Left ventricle myocardium inferior (tissue), 1 donor: ENCODE data around the gene FAM72C. TPM values are rescaled to one million over a fixed set of nuclear protein-coding genes. Genes with fewer than 3 reads are reported as not detected.
"Not testable (repeated sequence)": the region's sequence is repeated elsewhere in the genome, so short reads cannot be mapped to it uniquely, and the experiment has no call there.

Experiments
- DNase-seq: peaks from one replicate; pipeline ENCODE4 v3.0.0-alpha.2; 2020
- H3K27ac ChIP-seq: fragments of 200-600 bp; replicated peaks from 2 replicates; pipeline ENCODE4 v1.8.0; 2021
- H3K27me3 ChIP-seq: fragments of 200-600 bp; 2 replicates; pipeline ENCODE4 v1.8.0; 2021; ENCODE audit warnings: low read depth
- H3K36me3 ChIP-seq: fragments of 200-600 bp; 2 replicates; pipeline ENCODE4 v1.8.0; 2021
- H3K4me1 ChIP-seq: fragments of 200-600 bp; 2 replicates; pipeline ENCODE4 v1.8.0; 2021
- H3K4me3 ChIP-seq: fragments of 200-600 bp; 2 replicates; pipeline ENCODE4 v1.8.0; 2021; ENCODE audit warnings: mild to moderate bottlenecking, moderate library complexity
- H3K9me3 ChIP-seq: fragments of 200-600 bp; replicated peaks from 2 replicates; pipeline ENCODE4 v1.8.0; 2021
- intact Hi-C: fragments of 100-400 bp; cut with micrococcal nuclease; formaldehyde crosslinking; loops from one replicate; pipeline ENCODE4 v1.11.0; 2022
- long read RNA-seq: library from polyadenylated mRNA; unstranded; transcript quantifications from one replicate; pipeline ENCODE4 v2.0.0, GENCODE V29; 2021
- total RNA-seq: library from RNA; stranded (reverse); fragmentation: NEBNext Ultra II Directional; extraction: Animal tissue kit (Norgen Biotek cat#: 25700); gene quantifications from one replicate; pipeline ENCODE4 v1.2.1, GENCODE V29; 2021
- donor health status: DM: no; HTN: yes; CAD: no; lungs with severe emphysema.

The FAM72C gene
- not detected for total RNA-seq
- long read RNA-seq = 0 reads

DNA sequence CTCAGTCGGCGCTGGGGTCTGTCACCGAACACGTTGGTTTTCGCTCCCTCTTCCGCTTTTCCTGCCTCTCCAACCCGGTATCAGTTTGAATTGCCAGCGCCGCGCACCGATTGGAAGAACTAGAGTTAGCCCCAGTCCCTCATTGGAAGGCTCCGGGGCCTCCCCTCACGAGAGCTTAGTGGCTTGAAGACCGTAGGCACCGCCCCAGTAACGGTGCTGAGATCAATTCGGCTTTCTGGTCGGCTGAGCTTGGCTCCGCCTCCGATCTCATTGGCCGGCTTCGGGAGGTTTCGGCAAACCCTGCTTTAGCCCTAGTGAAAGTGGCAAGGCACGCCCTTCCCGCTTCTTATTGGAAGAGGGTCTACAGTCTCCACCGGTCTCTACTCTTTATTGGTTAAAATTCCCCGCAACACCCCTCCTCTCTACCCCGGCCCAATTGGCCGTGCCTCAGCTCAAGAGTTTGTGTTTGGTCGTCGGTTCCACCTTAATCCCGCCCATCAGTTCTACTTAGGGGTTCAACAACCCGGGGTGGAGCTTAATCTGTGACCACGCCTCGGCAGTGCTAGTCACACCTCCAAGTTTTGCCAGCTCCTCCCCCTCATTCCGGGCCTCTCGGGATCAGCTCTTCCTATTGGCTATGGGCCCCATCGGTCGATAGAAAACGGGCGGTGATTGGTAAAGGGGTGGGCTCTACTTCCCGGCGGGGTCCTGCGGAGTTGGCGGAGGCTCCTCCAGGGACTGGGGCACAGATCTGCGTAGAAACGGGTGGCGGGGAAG is at the start of gene FAM72C:
Gene FAM72C, minus strand, starts transcription at position 63 of the 777 bp plus-strand sequence. CDS start 845 bp downstream, outside the sequence.
- H3K4me1 ChIP-seq, H3K27ac ChIP-seq, DNase-seq, H3K27me3 ChIP-seq, intact Hi-C loops, H3K36me3 ChIP-seq, H3K9me3 ChIP-seq, H3K4me3 ChIP-seq: not testable (repeated sequence)

- H3K27me3 ChIP-seq, H3K4me3 ChIP-seq, H3K9me3 ChIP-seq, H3K27ac ChIP-seq, H3K36me3 ChIP-seq, intact Hi-C loops, DNase-seq, H3K4me1 ChIP-seq: not testable (repeated sequence)
Observed at GRCh38 chr1:144020001-144020738, 48.4 kb upstream of the FAM72C start.

DNA sequence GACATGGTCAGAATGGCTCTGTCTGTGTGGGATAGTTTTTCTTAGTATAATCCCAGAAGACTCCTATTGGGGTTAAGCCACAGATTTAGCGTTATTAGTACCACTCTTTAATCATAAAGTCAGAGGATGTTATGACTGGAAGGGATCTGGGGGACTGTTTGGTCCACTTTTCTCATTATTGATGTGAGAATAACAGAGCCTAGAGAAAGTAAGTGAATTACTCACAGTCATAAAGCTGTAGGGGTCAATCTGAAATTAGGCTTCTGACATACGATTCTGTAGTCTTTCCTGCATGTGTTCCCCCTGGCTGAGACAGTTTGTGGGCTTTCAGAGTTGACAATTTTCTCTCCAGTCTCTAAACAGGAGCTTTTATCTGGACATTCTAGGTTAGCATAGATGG is 47.3 kb upstream of the FAM72C start:
- DNase-seq, H3K27ac ChIP-seq, H3K4me1 ChIP-seq, H3K4me3 ChIP-seq, H3K9me3 ChIP-seq, H3K27me3 ChIP-seq, intact Hi-C loops, H3K36me3 ChIP-seq: not testable (repeated sequence)

DNA sequence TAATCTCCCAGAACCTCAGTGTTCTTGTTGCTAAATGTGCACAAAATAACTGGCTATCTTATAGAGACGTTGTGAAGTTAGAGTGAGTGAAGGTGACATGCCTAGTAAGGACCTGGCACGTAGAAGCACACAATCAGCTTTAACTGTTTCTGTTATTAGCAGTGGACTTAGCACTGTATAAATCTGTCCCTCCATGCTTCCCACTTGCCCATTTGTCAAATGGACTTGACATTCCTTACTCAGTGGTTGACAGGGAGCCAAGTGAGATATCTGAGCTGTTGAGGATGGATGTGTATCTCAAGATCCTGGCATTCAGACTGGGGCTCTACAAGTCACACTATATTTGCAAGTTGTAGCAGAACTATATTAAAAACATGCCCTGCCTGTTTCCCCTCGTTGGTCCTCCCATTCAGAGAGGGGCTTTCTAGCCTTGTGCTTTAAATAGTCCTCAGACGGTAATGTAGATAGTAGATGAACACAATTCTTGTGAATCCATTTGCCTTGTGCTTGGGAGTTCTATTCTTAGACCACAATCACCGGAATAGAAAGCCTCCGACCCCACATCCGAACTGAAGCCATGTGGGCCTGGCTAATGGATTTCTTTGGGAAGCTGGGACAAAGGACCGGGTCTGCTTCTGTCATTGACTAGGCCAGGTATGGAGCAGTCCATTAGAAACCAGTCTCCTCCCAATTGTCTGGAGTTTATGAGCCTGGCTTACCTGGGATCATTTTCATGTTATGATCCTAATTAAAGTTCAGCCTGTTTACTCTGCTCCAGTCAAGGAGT is 43.6 kb upstream of the FAM72C start:
- H3K36me3 ChIP-seq, DNase-seq, intact Hi-C loops, H3K27ac ChIP-seq, H3K9me3 ChIP-seq, H3K4me1 ChIP-seq, H3K27me3 ChIP-seq, H3K4me3 ChIP-seq: not testable (repeated sequence)

GRCh38 chr1:144014528-144014927 is 42.7 kb upstream of the FAM72C start:
- DNase-seq, H3K4me1 ChIP-seq, H3K36me3 ChIP-seq, H3K27me3 ChIP-seq, H3K4me3 ChIP-seq, H3K9me3 ChIP-seq, H3K27ac ChIP-seq, intact Hi-C loops: not testable (repeated sequence)

GRCh38 chr1:144014121-144014520 is 42.3 kb upstream of the FAM72C start:
- H3K4me3 ChIP-seq, H3K9me3 ChIP-seq, intact Hi-C loops, H3K27ac ChIP-seq, H3K4me1 ChIP-seq, H3K36me3 ChIP-seq, H3K27me3 ChIP-seq, DNase-seq: not testable (repeated sequence)

- DNase-seq, intact Hi-C loops, H3K4me3 ChIP-seq, H3K27ac ChIP-seq, H3K9me3 ChIP-seq, H3K4me1 ChIP-seq, H3K36me3 ChIP-seq, H3K27me3 ChIP-seq: not testable (repeated sequence)
Observed at GRCh38 chr1:144012168-144012733, 40.5 kb upstream of the FAM72C start.

DNA sequence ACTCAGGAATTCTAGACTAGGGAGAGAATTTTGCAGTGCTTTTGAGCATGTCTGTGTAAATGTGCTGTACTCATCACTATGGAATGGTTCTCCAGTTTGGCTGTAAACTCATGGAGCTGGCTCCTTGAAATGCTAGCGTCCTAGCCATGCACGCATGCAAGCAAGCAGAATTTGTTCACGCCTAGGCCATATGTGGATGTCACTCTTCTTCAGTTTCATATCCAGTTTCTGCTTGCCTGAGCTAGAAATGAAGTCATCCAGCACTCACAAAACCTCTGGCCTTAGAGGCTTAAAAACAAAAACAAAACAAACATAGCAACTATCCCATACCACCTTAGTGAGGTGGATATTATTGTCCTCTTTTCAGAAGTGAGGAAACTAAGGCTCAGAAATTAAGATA is 37.6 kb upstream of the FAM72C start:
- H3K4me3 ChIP-seq, H3K27ac ChIP-seq, H3K4me1 ChIP-seq, H3K9me3 ChIP-seq, H3K27me3 ChIP-seq, H3K36me3 ChIP-seq, DNase-seq, intact Hi-C loops: not testable (repeated sequence)

DNA sequence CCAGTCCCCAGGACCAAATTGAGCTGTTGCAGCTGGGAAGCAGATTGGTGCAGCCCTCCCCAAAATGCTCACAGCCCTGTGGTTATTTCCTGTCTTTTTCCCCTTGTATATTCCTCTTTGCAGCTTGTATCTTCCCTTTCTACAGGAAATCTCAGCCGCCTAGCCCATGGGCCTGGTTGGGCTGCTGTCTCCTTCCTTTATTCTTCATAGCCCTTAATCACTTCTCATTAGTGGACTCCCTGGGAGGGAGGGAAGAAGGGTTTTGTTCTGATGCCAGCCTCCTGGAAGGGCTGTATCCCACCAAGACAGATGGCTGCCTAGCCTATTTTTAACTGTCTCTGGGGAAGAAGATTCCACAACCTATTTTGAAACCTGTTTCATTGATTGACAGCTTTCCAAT is 32.5 kb upstream of the FAM72C start:
- H3K36me3 ChIP-seq, H3K27me3 ChIP-seq, H3K27ac ChIP-seq, H3K4me1 ChIP-seq, intact Hi-C loops, H3K4me3 ChIP-seq, DNase-seq, H3K9me3 ChIP-seq: not testable (repeated sequence)

DNA sequence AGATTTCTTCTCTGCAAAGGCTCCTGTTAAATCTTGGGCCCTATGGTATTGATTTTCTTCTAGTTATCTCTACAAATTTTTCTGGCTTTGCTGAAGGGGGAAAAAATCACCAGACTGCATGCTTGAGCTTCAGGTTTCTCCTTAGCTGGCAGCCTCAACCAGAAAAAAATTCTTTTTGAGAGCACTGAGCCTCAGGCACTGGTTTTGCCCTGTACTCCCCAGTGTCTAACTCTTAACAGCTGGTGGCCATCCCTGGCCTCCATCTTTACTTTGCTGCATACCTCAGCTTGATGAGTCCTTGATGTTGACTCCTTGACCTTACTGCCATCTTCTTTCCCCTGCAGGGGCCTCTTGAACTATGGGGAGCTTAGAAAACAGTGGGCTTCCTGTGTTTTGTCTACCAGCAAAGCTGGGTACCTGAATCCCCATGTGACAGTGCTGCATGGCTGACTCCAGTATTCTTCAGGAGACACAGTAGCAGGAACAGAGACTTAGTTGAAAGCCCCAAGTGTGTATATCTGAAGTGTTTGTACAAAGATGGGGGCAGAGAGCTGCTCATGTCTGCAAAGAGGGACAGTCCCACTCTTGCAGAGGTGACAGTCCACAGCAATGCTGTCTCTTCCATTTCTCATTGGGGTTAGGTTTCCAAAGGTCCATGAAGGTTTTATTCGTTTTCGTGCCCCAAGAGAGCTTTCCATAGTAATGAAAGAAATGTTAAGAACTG is 31.7 kb upstream of the FAM72C start:
- H3K9me3 ChIP-seq, intact Hi-C loops, DNase-seq, H3K27ac ChIP-seq, H3K27me3 ChIP-seq, H3K4me3 ChIP-seq, H3K4me1 ChIP-seq, H3K36me3 ChIP-seq: not testable (repeated sequence)

DNA sequence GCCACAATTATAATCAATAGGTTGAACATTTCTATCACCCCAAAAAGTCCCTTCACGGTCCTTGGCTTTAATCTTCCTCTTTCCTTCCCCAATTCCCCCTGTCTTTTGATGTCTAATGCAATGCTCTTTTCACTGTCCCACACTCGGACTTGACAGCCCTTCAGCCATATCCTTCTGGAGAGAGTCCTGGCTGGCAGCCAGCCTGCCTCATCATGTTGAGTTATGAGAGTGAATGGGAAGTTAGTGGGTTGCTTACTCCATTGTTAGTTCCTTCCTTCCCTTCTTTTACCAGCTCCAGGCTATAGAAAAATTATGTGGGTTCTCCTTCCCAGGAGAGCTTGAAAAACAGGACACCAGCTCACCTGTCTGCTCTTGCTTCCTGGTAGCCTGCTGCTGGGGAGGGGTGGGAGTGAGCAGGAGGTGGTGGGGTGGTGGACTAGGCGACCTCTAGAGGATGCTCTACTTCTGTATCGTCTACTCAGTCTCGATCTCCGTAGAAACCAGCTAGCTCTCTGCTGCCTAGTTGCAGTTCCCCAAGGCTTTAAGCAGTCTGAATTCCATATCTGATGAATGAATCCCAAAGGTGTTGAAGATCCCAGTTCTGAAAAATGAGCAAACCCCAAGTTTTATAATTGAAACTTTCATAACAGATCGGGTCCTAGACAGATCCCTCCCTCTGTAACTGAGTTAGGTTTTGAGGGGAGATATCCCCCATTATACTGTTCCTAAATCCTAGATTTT is 30.5 kb upstream of the FAM72C start:
- intact Hi-C loops, DNase-seq, H3K27ac ChIP-seq, H3K27me3 ChIP-seq, H3K4me3 ChIP-seq, H3K9me3 ChIP-seq, H3K36me3 ChIP-seq, H3K4me1 ChIP-seq: not testable (repeated sequence)

- H3K36me3 ChIP-seq, H3K27ac ChIP-seq, H3K9me3 ChIP-seq, H3K4me3 ChIP-seq, DNase-seq, intact Hi-C loops, H3K4me1 ChIP-seq, H3K27me3 ChIP-seq: not testable (repeated sequence)
Observed at GRCh38 chr1:144001077-144001476, 29.3 kb upstream of the FAM72C start.
